CMK (cell line): ENCODE measurements around the gene NOD2.
A peak's percentile ranks its signal among the peaks of the same experiment; 100 is the strongest.

Experiments used
- DNase-seq: peaks from one replicate; pipeline ENCODE4 v3.0.0-alpha.2; 2010; ENCODE audit warnings: low read depth

NOD2 gene

DNA sequence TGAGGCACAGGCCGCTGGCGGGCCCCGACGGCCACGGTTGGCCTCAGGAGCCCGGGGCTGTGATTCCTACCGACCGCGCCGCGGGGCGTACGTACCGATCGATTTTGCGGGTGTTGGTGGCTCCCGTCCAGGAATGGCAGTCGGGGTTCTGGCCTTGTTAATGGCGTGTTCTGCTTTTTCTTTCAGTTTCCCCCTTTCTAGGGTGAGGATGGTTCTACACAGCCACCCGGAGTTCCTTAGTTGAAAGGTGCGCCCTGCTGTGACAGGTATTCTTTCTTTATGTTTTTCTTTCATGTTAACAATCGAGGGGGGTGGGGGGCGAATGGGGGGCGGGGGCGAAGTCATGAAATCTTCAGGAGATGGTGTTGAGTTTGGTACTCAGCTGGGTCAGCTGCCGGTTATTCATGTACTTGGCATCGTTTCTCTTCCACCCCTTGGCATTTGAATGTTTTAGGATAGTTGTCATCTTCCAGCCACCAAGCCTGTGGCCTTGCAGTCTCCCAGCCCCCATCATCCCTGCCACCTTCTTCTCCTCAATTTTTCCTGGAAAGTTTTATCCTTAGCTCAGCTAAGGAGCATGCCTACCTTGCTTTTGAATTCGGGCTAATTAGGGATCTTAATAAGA lies 49.3 kb downstream of the NOD2 start:
- no peak for DNase-seq

DNA sequence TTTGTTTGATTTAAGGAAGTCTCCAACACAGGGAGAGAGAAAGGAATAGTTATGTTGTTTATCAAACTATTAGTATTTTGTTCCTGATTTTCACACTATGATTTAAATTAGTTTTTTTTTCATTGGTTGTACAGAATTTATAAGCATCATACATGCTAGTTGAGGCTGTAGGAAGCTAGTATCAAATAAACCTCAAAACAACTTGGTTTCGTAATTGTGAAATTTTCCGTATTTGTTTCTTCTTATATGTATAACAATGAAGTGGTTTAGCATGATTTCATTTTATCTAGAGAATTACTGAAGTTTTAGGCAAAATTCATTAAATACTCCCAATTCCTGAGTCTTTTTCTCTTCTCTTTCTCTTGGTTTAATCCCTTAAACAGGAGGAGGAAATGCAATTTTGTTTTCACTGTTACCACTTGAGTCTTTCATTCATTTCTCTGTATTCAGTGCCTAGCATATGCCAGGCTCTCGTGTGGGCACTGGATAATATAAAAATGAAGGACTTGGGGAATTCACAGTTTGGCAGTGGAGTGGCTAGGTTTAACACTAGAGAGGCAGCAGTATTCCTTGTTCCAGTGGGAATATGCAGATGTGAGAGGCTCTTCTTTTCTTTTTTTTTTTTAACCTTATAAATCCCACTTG lies 50.3 kb downstream of the NOD2 start:
- no peak for DNase-seq

DNA sequence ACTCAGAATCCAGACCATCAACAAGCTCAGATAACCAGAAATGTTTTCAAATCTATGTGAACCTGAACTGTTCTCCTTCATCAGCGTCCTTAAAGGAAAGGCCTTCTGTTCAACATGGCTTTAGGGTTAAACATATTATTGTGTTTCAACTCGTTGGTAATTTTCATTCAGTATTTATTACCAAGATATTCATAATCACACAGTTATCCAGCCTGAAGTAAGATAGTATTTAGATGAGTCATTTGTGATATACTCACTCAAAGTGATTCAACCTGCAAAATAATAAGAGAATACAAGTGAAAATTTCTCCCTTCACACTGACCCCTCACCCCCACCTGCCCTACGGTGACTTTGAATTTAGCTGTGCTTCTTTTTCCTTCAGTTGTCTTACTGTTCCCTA lies 51.5 kb downstream of the NOD2 start:
- no peak for DNase-seq

DNA sequence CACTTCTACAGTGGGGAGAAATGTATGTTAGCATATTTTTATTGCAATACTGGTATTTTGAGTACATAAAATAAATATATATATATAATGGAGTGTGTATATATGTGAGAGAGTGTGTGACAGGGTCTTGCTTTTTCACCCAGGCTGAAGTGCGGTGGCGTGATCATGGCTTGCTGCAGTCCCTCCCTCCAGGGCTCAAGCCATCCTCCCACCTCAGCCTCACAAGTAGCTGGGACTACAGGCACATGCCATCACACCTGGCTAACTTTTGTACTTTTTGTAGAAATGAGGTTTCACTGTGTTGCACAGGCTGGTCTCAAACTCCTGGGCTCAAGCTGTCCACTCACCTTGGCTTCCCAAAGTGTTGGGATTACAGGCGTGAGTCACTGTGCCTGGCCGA lies 52.5 kb downstream of the NOD2 start:
- no peak for DNase-seq

DNA sequence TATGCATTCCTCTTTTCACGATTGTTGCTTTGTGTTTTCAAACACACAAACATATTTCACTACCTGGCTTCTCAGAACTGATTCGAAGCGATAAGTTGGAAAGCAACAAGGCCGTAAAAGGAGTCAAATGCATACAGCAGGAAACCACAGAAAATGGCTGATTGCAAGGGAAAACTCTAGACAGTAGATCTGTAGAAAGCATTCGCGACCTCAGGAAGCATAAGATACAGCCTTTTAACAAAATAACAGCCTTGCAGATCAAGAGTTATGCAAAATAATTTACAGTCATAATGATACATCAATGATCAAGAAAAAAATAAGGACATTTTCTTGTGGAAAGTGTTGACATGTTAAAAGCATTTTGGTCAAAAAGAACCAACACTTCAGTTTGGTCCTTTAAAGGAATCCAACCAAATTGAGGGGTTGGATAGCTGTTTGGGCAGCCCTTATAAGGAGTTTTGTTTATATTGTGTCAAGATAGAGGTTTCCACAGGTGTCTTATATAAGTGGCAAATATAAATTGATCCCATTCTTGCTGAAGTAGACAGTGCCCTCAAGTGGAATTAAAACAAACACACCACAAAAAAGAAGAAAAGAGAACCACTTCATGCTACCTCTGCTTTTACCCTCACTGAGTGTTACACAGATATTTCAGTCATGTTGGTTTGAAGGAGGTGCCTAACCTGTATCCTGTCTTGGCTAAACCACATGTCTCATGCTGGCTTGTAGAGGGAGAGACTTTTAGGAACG lies 54.0 kb downstream of the NOD2 start:
- DNase-seq: no peak

DNA sequence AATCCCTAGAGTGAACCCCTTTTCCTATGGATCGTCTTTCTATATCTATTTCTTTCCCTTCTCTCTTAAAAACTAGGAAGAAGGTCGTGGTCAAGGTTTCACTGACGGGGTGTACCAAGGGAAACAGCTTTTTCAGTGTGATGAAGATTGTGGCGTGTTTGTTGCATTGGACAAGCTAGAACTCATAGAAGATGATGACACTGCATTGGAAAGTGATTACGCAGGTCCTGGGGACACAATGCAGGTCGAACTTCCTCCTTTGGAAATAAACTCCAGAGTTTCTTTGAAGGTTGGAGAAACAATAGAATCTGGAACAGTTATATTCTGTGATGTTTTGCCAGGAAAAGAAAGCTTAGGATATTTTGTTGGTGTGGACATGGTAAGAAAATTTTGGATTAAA lies 58.1 kb downstream of the NOD2 start:
- peak; percentile 46 for DNase-seq

DNA sequence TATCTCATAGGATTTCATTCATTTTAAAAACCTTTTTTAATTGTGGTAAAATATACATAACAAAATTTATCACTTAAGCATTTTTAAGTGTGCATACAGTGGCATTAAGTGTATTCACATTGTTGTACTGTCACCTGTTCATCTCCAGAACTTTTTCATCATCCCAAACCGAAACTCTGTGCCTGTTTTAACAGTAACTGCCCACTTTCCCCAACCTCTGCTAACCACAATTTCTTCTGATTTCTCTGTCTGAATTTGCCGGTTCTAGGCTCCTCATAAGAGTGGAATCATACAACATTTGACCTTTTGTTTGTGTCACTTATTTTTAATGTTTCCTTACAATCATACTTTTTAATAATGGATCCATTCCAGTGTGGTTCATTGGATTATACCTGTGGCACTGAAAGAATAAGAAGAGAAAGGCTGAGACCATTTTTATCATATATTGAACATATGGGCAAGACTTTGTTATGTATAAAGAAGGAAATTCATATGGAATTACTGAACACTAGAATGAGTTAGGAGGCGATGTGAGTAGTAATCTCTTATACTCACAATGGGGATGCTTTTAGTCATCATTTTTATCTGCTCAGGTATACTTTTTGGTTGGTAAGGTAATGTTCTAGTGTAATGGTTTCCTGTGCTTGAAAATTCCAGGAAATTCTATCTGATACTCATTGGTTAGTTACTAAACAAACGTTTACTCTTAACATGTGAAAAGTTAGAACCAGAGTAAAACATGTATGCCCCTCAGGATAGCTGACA lies 59.2 kb downstream of the NOD2 start:
- no peak for DNase-seq

DNA sequence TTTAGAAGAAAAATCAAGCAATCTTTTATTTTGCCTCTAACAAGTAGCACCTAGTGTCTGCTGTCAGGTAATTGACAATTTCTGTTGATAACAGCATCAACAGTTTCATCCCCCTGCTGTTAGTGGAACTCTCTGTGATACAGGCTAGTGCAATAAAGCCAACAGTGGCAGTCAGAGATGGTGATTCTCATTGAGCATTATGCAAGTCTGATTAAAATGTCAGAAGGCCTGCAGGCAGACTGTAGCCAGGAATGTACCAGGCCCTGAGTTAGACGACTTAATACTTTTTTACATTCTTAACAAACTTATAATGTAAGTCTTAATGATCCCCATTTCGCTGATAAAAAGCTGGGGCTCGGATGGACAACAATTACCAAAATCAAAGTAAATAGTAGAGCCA lies 63.1 kb downstream of the NOD2 start:
- no peak for DNase-seq

DNA sequence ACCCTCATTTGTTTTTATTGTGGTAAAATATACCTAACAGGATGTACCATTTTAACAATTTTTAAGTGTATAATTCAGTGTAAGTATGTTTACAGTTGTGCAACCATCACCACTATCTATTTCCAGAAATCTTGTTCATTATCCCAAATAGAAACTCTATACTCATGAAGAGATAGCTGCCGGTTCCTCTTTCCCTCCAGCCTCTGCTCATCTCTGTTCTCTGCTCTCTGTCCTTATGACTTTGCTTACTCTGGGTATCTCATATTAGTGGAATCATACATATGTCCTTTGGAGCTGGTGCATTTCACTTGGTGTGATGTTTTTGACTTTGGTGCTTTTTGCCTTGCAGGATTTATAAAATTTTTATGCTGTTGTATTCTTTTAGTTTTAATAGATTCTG lies 67.9 kb downstream of the NOD2 start:
- DNase-seq: no peak

DNA sequence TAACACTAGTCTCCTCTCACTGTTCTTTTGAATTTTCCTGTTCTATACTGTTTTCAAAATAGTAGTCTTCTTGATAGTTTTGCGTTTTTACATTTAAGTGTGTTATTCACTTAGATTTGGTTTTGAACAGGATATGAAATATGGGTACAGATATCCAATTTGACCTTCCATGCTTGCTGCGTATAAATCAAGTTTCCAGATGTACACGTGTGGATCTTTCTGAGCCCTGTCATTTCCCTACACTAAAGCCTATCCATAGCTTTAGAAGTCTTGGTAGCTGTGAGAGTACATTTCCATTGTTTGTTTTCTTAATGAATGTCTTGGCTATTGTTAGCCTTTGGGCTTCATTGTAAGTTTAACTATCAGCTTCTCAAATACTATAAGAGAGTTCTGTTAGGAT lies 68.8 kb downstream of the NOD2 start:
- DNase-seq: no peak

DNA sequence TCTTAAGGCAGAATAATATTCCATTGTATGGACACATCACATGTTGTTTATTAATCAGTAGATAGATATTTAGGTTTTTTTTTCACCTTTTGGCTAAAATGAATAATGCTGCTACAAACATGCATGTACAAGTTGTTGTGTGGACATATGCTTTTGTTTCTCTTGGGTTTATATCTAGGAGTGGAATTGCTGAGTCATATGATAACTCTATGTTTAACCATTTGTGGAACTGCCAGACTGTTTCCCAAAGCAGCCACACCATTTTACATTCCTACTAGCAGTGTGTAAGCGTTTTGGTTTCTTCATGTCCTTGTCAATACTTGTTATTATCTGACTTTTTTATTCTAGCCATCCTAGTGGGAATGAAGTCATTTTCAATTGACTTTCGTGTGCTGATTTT lies 69.8 kb downstream of the NOD2 start:
- no peak for DNase-seq

DNA sequence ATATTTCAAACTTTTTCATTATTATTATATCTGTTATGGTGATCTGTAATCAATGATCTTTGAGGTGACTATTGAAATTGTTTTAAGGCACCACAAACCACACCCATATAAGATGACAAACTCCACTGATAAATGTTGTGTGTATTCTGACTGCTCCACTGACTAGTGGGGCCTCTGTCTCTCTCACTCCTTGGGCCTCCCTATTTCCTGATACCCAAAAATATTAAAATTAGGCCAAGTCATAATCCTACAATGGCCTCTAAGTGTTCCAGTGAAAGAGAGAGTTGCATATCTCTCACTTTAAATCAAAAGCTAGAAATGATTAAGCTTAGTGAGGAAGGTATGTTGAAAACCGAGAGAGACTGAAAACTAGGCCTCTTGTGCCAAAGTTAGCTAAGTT lies 71.9 kb downstream of the NOD2 start:
- DNase-seq: no peak

DNA sequence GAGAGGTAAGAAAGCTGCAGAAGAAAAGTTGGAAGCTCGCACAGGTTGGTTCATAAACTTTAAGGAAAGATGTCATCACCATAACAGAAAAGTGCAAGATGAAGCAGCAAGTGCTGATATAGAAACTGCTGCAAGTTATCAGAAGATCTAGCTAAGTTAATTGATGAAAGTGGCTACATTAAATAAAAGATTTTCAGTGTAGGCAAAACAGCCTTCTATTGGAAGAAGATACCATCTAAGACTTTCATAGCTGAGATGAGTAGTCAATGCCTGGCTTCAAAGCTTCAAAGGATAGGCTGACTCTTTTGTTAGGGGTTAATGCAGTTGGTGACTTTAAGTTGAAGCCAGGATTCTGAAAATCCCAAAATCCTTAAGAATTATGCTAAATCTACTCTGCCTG lies 72.5 kb downstream of the NOD2 start:
- no peak for DNase-seq

DNA sequence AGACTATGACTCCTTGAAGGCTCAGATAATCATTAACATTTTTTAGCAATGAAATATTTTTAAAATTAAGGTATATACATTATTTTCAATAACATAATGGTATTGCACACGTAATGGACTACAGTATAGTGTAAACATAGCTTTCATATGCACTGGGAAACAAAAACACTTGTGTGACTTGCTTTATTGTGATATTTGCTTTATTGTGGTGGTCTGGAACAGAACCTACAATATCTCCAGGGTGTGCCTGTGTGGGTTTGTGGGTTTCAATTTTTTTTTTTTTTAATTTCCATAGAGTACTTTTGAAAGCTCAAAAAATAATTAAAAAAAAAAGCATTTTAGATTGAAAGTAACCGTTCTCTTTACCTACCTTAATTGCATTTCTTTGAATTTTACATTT lies 73.8 kb downstream of the NOD2 start:
- no peak for DNase-seq

DNA sequence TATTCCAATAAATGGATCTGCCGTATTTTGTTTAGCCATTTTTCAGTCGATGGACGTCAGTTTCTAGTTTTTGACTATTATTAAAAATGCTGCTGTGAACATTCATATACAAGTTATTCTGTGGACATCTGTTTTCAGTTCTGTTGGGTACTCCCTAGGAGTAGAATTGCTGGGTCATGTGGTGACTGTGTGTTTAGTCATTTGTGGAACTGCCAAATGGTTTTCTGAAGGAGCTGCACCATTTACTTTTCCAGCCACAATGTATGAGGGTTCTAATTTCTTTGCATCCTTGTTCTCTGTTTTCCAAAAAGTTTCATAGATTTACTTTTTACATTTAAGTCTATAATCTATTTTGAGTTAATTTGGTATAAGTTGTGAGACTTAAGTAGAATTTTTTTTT lies 78.0 kb downstream of the NOD2 start:
- no peak for DNase-seq

DNA sequence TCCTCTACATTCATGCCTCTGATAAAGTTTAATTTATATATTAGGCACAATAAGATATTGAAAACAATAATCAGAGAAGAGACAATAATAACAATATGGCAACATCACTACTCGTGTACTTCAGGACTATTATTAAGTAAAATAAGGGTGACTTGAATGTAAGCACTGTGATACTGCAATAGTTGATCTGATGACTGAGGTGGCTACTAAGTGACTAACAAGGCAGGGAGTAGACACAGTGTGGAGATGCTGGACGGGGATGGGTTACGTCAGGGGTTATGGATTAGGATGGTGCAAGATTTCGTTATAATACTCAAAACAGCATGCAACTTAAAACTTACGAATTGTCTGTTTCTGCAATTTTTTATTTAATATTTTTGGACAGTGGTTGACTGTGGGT lies 81.0 kb downstream of the NOD2 start:
- DNase-seq: no peak

DNA sequence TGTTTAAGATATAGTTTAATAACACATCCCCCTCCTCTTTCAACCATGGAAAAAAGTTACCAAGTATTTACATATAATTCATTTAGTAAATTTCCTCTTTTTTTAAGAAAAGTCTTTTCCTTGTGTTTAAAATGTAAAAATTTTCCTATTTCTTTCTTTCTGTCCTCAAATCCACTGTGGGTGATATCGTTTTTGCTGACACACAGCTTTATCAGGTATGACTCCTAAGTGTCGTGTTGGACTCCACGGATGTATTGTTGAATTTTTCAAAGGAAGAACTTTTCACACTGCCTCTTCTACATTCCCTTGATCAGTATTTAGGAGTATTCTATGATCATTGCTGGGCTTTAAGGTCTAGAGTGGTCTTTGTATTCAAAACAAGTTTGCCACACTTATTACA lies 81.6 kb downstream of the NOD2 start:
- DNase-seq: no peak

DNA sequence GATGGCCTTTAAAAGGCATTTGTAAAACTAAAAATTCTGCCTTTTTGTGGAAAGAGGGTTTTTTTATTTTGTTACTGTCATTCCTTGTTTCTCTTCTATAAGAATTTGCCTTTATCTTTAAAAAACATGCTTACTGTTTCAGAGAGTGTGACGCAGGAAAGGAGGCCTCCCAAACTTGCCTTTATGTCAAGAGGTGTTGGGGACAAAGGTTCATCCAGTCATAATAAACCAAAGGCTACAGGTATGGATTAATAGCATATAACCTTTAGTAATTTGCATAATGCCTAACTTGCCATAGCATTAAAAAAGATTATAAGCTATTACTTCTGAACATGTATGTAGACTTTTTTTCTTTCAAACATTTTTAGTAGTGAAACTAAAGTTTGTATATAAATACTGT lies 82.6 kb downstream of the NOD2 start:
- no peak for DNase-seq

DNA sequence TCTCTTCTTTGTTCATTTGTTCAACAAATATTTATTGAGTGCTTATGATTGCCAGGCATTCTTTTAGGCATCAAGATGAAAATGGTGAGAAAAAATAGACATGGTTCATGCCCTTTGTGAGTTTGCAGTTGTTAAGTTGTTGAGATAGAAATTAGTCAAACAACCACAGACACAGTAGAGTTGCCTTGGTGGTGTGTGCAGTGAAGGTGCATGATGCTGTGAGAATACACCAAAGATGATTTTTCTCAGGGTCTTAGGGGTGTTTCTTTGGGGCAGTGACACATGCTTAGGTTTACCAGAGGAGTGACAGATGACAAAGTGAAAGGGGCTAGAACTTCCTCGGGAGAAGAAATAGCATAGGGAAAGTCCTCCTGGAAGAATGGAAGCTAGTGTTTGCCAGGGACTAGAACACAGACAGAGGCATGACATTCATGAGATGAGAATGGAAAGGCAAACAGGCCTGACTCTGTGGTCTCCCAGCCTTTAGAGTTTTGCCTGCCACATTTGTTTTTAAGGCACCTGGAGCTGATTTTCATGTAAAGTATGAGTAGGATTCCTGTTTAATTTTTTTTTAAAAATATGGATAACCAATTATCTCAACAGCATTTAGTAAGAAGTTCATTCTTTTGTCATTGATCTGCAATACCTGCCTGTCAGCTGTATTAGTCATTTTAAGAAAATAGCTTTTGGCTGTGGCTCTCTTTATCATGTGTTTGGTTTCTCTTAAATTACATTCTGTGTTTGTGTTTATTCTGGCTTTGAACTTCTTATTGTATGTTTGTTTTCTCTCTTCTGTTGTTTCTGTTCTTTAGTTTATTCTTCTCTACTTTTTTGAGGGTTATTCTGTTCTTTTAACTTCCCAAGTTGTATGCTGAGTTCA lies 85.1 kb downstream of the NOD2 start:
- DNase-seq: no peak

DNA sequence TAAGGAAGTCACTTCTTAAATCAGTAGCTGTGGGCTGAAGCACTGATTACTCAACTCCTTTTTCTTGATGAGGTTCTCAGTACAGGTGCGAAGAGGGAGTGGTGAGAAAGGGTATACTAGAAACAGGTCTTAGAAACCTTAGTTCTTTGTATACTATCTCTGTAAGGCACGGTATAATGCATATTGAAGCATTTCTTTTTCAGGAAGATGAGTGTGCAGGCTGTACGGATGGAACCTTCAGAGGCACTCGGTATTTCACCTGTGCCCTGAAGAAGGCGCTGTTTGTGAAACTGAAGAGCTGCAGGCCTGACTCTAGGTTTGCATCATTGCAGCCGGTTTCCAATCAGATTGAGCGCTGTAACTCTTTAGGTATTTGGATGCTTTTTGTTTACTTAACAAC lies 87.6 kb downstream of the NOD2 start:
- no peak for DNase-seq

DNA sequence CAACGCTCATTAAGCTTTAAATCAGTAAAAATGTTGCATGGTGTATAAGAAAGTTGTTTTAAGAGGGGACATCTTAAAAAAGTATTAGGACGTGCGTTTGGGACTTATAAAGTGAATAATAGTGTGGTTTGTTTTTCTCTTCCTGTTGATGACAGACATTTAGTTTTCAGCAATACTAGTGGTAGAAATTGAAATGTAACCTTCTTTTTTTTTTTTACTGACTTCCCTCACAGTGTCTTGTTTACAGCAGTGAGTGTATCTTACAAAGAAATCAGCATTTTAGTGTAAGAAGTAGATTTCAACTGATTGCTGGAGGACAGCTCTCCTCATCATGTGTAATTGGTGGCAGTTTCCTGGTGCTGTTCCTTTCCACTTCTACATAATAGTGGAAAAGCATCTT lies 88.1 kb downstream of the NOD2 start:
- DNase-seq: no peak
